CD8-positive, alpha-beta memory T cell (primary cell): ENCODE data around the gene SLC37A1. TPM values are rescaled to one million over a fixed set of nuclear protein-coding genes. Genes with fewer than 3 reads are reported as not detected.

Experiments
- CTCF ChIA-PET: fragments of 350-600 bp; sonication (Branson Sonifier 250); formaldehyde crosslinking; loops from one replicate; lab custom pipeline; 2021; ENCODE audit warnings: antibody characterized with exemption; lab: Charles Lee
- POLR2A ChIA-PET: fragments of 350-600 bp; sonication (Branson Sonifier 250); formaldehyde crosslinking; loops from one replicate; lab custom pipeline; 2021; ENCODE audit warnings: antibody characterized with exemption; lab: Charles Lee
- DNase-seq, 5 donors: peaks; one replicate each; pipeline versions ENCODE4 v3.0.0 to v3.0.0-alpha.2; 2020 to 2022; ENCODE audit warnings: mixed read lengths in 1 of 5
- H3K27ac ChIP-seq: one replicate; pipeline ENCODE4 v1.7.0; 2013; ENCODE audit warnings: low read depth, mild to moderate bottlenecking, low read length, moderate library complexity
- H3K27me3 ChIP-seq: 2 replicates; pipeline ENCODE4 v1.7.0; 2013; ENCODE audit warnings: low read length, mild to moderate bottlenecking; ENCODE audit not compliant: insufficient read depth, poor library complexity, severe bottlenecking
- H3K36me3 ChIP-seq: 2 replicates; pipeline ENCODE4 v1.7.0; 2013; ENCODE audit warnings: mild to moderate bottlenecking, low read length, moderate library complexity; ENCODE audit not compliant: insufficient read depth
- H3K4me1 ChIP-seq: 2 replicates; pipeline ENCODE4 v1.7.0; 2013; ENCODE audit warnings: mild to moderate bottlenecking, low read length, moderate library complexity; ENCODE audit not compliant: insufficient read depth
- H3K4me3 ChIP-seq: 2 replicates; pipeline ENCODE4 v1.7.0; 2013; ENCODE audit warnings: mild to moderate bottlenecking, low read length
- H3K9me3 ChIP-seq: 2 replicates; pipeline ENCODE4 v1.7.0; 2013; ENCODE audit warnings: mild to moderate bottlenecking, low read length
- H3K27ac Mint-ChIP-seq, 8 donors: one replicate each; pipeline ENCODE4 v1.8.0; 2020 to 2021; ENCODE audit warnings: mixed read lengths in 8 of 8, mild to moderate bottlenecking in 6 of 8, inconsistent platforms in 3 of 8, moderate library complexity in 3 of 8
- H3K27me3 Mint-ChIP-seq, 2 donors: one replicate each; pipeline ENCODE4 v1.8.0; 2020 to 2021; ENCODE audit warnings: mixed read lengths in 2 of 2, mild to moderate bottlenecking in 1 of 2, moderate library complexity in 1 of 2
- H3K36me3 Mint-ChIP-seq, 3 donors: one replicate each; pipeline ENCODE4 v1.8.0; 2020 to 2021; ENCODE audit warnings: mixed read lengths in 3 of 3, inconsistent platforms in 1 of 3, mild to moderate bottlenecking in 1 of 3
- H3K4me1 Mint-ChIP-seq, 3 donors: one replicate each; pipeline ENCODE4 v1.8.0; 2020 to 2021; ENCODE audit warnings: mixed read lengths in 3 of 3, inconsistent platforms in 1 of 3, mild to moderate bottlenecking in 1 of 3
- H3K4me3 Mint-ChIP-seq, 7 donors: one replicate each; pipeline ENCODE4 v1.8.0; 2020 to 2021; ENCODE audit warnings: mixed read lengths in 7 of 7, mild to moderate bottlenecking in 6 of 7, moderate library complexity in 4 of 7, inconsistent platforms in 2 of 7
- H3K9me3 Mint-ChIP-seq, 5 donors: one replicate each; pipeline ENCODE4 v1.8.0; 2020 to 2022; ENCODE audit warnings: mixed read lengths in 5 of 5, mild to moderate bottlenecking in 3 of 5, moderate library complexity in 2 of 5, inconsistent platforms in 1 of 5
- polyA plus RNA-seq: library from polyadenylated mRNA; unstranded; fragments of 300-500 nt; fragmentation: Illumina TruSeq; gene quantifications from one replicate; pipeline ENCODE4 v1.2.3, GENCODE V29; 2021
- total RNA-seq, 2 experiments: library from RNA; stranded (reverse); gene quantifications; one replicate each; pipeline ENCODE4 v1.2.3, GENCODE V29; 2021

SLC37A1 gene
- total and polyA plus RNA-seq, 3 experiments from 2014 or later = 6.5 to 16.9 (median 16.6) TPM

DNA sequence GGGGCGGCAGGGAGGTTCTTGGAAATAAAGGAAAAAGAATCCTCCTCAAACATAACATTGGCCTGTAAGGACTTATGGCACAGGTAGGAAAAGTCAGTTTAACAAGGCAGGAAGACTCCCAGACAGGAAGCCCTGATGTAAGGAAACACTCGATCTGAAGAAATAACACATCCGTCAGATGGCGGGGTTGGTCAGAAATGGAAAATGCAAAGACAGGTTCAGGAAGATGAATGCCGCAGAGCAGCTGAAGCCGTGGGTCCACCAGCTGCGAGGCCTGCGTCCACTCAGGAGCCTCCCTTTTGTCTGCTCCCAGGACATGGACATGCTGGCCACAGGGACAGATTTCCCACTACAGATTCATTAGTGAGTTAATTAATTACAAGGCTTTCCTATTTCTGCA is 21.5 kb upstream of the SLC37A1 start:
- Mint-ChIP-seq H3K27me3 (peaks cover 18 to 23% of the 10 kb centered on the region in 2 donors), H3K4me3 (no peak overlapping the region), H3K36me3 (peaks cover 0 to 4% (median 0%) of the 10 kb centered on the region in 3 donors), H3K27ac (peak overlapping the region in 1 of 8 donors; percentile 52), H3K4me1 (peaks cover 14 to 16% (median 15%) of the 10 kb centered on the region in 3 donors), H3K9me3 (no peaks in the 10 kb centered on the region)
- no peak overlapping the region for H3K27ac ChIP-seq
- ChIA-PET CTCF (no interaction called here), POLR2A (no interaction called here)
- no peaks in the 10 kb centered on the region for H3K27me3 ChIP-seq
- no peak overlapping the region for H3K4me3 ChIP-seq
- H3K9me3 ChIP-seq = no peaks in the 10 kb centered on the region
- peaks cover 12% of the 10 kb centered on the region for H3K4me1 ChIP-seq
- no peak for DNase-seq
- H3K36me3 ChIP-seq = no peaks in the 10 kb centered on the region

DNA sequence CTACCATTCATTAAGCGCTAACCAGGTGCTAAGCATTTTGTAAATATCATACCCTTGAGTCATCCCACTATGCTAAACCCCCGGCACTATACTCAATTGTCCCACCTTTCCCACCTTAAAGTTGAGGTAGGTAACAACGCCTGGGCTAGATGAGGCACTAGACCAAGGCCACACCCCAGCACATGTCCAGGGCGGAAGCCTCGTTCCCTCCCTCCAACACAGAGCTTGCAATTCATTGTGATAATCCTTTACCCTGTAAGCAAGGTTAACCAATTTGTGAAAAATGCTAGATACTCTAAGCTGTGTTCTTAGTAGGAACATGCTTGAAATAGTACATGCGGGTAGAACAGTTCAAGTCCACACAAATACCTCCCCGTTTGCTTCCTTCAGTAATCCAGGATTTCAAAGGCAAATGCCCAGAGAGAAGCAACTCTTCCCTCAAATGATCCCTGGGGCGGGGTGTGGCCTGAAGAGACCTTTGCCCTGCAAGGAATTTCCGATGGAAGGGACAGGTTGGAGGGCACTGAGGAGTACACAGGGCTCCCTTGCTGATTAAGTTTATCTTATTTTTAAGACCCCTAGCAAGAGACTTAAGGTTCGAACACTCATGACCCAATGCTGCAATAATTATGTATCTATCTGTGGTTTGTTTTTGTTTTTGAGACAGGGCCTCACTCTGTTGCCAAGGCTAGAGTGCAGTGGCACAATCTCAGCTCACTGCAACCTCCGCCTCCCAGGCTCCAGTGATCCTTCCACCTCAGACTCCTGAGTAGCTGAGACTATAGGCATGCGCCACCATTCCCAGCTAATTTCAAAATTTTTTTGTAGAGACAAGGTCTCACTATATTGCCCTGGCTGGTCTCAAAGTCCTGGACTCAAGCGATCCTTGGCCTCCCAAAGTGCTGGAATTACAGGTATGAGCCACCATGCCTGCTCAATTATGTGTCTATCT is 20.3 kb upstream of the SLC37A1 start:
- Histone ChIP-seq H3K9me3 (no peaks in the 10 kb centered on the region), H3K36me3 (no peaks in the 10 kb centered on the region), H3K4me3 (no peak overlapping the region), H3K27ac (no peak overlapping the region), H3K4me1 (peaks cover 13% of the 10 kb centered on the region), H3K27me3 (no peaks in the 10 kb centered on the region)
- Mint-ChIP-seq H3K4me3 (peak overlapping the region in 2 of 7 donors; percentile 19 to 63), H3K4me1 (peaks cover 14 to 17% (median 16%) of the 10 kb centered on the region in 3 donors), H3K9me3 (no peaks in the 10 kb centered on the region), H3K36me3 (peaks cover 0 to 2% (median 0%) of the 10 kb centered on the region in 3 donors), H3K27ac (no peak overlapping the region), H3K27me3 (peaks cover 11 to 19% of the 10 kb centered on the region in 2 donors)
- CTCF ChIA-PET = no interaction called here
- DNase-seq = no peak
- POLR2A ChIA-PET = no interaction called here

GRCh38 chr21:42495027-42495426 is 18.6 kb upstream of the SLC37A1 start:
- Mint-ChIP-seq H3K27ac (peak overlapping the region in 3 of 8 donors; percentile 88 to 97 (median 92)), H3K4me1 (peaks cover 14 to 17% (median 16%) of the 10 kb centered on the region in 3 donors), H3K9me3 (no peaks in the 10 kb centered on the region), H3K36me3 (peaks cover 0 to 2% (median 0%) of the 10 kb centered on the region in 3 donors), H3K4me3 (peak overlapping the region in 3 of 7 donors; percentile 48 to 92 (median 87)), H3K27me3 (peaks cover 2 to 15% of the 10 kb centered on the region in 2 donors)
- Histone ChIP-seq H3K36me3 (no peaks in the 10 kb centered on the region), H3K4me3 (no peak overlapping the region), H3K9me3 (no peaks in the 10 kb centered on the region), H3K27ac (no peak overlapping the region), H3K4me1 (peaks cover 13% of the 10 kb centered on the region), H3K27me3 (no peaks in the 10 kb centered on the region)
- ChIA-PET POLR2A (no interaction called here), CTCF (no interaction called here)
- no peak for DNase-seq

- ChIA-PET POLR2A (no interaction called here), CTCF (no interaction called here)
- peaks cover 0 to 15% of the 10 kb centered on the region in 2 donors for H3K27me3 Mint-ChIP-seq
- H3K27ac ChIP-seq = peak overlapping the region; percentile 71
- no peaks in the 10 kb centered on the region for H3K27me3 ChIP-seq
- H3K4me1 ChIP-seq = peaks cover 13% of the 10 kb centered on the region
- peak overlapping the region; percentile 88 to 97 (median 94) for H3K27ac Mint-ChIP-seq
- no peaks in the 10 kb centered on the region for H3K36me3 ChIP-seq
- no peaks in the 10 kb centered on the region for H3K9me3 ChIP-seq
- H3K36me3 Mint-ChIP-seq = peaks cover 0 to 2% (median 0%) of the 10 kb centered on the region in 3 donors
- H3K4me1 Mint-ChIP-seq = peaks cover 14 to 17% (median 16%) of the 10 kb centered on the region in 3 donors
- peak overlapping the region; percentile 70 for H3K4me3 ChIP-seq
- peak overlapping the region; percentile 85 to 93 (median 87) for H3K4me3 Mint-ChIP-seq
- H3K9me3 Mint-ChIP-seq = no peaks in the 10 kb centered on the region
- no peak for DNase-seq
Observed at GRCh38 chr21:42495765-42496119, 17.9 kb upstream of the SLC37A1 start.

DNA sequence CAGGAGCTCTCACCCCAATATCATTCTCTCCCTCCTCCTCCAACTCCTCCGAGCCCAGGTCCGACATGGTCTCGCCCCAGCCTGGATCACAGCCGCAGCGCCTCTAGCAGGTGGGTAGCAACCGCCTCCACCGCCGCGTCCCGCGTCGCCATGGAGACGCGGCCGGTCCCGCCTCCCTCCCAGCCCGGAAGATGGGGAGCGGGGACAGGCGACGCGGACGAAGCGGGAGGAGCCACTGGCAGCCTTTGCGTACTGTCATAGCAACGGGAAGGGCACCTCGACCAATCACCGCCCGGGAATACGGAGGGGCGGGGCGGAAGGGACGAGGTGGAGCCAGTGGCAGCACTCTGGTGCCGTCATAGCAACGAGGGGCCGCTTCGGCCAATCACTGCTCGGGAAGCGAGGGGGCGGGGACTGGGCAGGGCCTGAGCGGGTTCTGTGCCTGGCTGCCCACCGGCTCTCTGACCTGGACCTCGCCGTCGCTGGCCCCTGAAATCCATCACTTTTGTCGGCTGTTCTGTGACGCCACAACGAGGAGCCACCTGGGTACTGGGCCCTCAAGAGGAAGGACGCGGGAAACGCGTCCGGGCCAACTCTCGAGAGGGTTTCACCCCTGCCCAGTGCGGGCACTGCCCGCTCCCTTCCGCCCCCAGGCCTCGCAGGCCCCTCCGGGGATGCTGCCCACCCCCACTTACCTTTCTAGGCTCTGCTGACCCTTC is 17.4 kb upstream of the SLC37A1 start, which contains the start of gene RSPH1:
RSPH1 (minus strand) TSS at position 105 of the 719 bp plus-strand sequence; CDS start at position 67, 38 bp downstream.
- Mint-ChIP-seq H3K4me3 (peak within 1 kb of the TSS; percentile 85 to 93 (median 87)), H3K9me3 (no peaks in the 10 kb centered on the region), H3K27ac (peak within 1 kb of the TSS; percentile 88 to 98 (median 95)), H3K4me1 (peaks cover 14 to 17% (median 16%) of the 10 kb centered on the region in 3 donors), H3K36me3 (peaks cover 0 to 2% (median 0%) of the 10 kb centered on the region in 3 donors), H3K27me3 (peaks cover 0 to 15% of the 10 kb centered on the region in 2 donors)
- DNase-seq = peak; percentile 99 to 100 (median 99)
- ChIA-PET CTCF (interaction anchor here (1.3 kb wide), 1 partner anchor 115 kb away, joined by 3 read pairs; no protein-coding TSS in a partner anchor), POLR2A (interaction anchor here (0.6 kb wide), 1 partner anchor 17 kb away, joined by 3 read pairs; the partner anchor contains the start of gene SLC37A1)
- Histone ChIP-seq H3K27ac (peak within 1 kb of the TSS; percentile 71), H3K4me3 (peak within 1 kb of the TSS; percentile 70), H3K36me3 (no peaks in the 10 kb centered on the region), H3K4me1 (peaks cover 13% of the 10 kb centered on the region), H3K9me3 (no peaks in the 10 kb centered on the region), H3K27me3 (no peaks in the 10 kb centered on the region)

DNA sequence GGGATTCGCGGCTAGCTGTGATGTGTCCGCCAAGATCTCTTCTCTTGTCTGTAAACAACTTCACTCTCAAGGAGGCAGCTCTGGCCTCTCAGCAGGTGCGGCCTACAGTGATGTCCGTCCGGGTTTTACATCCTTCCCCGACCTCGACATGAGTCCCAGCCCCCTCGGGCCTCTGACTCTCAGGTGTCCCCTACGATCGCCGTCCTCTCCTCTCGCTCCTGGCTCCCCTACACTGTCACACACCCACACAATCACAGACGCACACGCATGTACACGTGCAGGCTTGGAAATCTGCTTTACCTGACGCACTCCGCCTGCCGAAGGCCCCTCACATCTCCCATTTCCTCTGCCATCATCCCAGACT is 16.8 kb upstream of the SLC37A1 start:
- H3K9me3 Mint-ChIP-seq = no peaks in the 10 kb centered on the region

DNA sequence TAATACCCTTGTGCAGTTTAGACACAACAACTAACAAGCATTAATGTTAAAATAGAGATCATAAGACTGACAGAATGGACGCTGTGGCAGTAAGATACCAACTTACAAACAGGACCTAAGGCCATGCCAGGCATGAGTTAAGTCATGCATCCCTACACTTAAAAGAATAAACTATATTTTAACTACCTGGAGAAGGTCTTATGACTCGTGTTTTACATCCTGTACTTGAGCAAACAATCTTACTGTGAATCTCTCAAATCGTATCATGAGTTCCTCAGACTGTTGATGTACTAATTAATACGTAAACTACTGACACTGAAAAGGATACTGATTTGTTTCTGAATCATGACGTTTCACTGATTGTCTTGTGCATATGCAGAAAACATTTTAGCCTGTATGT is 15.6 kb upstream of the SLC37A1 start:
- H3K4me1 Mint-ChIP-seq = peaks cover 14 to 17% (median 16%) of the 10 kb centered on the region in 3 donors
- peak overlapping the region in 3 of 8 donors; percentile 7 to 53 (median 49) for H3K27ac Mint-ChIP-seq
- H3K36me3 Mint-ChIP-seq = no peaks in the 10 kb centered on the region
- H3K27me3 ChIP-seq = no peaks in the 10 kb centered on the region
- DNase-seq = no peak
- no peaks in the 10 kb centered on the region for H3K36me3 ChIP-seq
- H3K4me1 ChIP-seq = peaks cover 13% of the 10 kb centered on the region
- no peaks in the 10 kb centered on the region for H3K9me3 Mint-ChIP-seq
- no peak overlapping the region for H3K27ac ChIP-seq
- ChIA-PET CTCF (interaction anchor here (1.3 kb wide), 1 partner anchor 117 kb away, joined by 3 read pairs; no protein-coding TSS in a partner anchor), POLR2A (no interaction called here)
- peaks cover 0 to 11% of the 10 kb centered on the region in 2 donors for H3K27me3 Mint-ChIP-seq
- no peaks in the 10 kb centered on the region for H3K9me3 ChIP-seq
- peak overlapping the region in 1 of 7 donors; percentile 36 for H3K4me3 Mint-ChIP-seq
- H3K4me3 ChIP-seq = no peak overlapping the region

More for the DNA sequence above, 16.8 kb upstream of the SLC37A1 start:
- H3K9me3 ChIP-seq = no peaks in the 10 kb centered on the region
- H3K4me3 ChIP-seq = peak overlapping the region; percentile 70
- Mint-ChIP-seq H3K36me3 (peaks cover 0 to 2% (median 0%) of the 10 kb centered on the region in 3 donors), H3K4me1 (peaks cover 14 to 17% (median 16%) of the 10 kb centered on the region in 3 donors), H3K4me3 (peak overlapping the region; percentile 85 to 93 (median 87)), H3K27me3 (peaks cover 0 to 13% of the 10 kb centered on the region in 2 donors), H3K27ac (peak overlapping the region; percentile 88 to 98 (median 95))
- ChIA-PET CTCF (interaction anchor here (1.3 kb wide), 1 partner anchor 116 kb away, joined by 3 read pairs; no protein-coding TSS in a partner anchor), POLR2A (interaction anchor here (0.6 kb wide), 2 partner anchors 17 kb away, joined by 3 read pairs; partner anchors contain the start of gene SLC37A1)
- no peaks in the 10 kb centered on the region for H3K27me3 ChIP-seq
- H3K4me1 ChIP-seq = peaks cover 13% of the 10 kb centered on the region
- DNase-seq = no peak
- no peaks in the 10 kb centered on the region for H3K36me3 ChIP-seq
- H3K27ac ChIP-seq = peak overlapping the region; percentile 71
